ENCODE measurements around the gene LIMS2.

DNA sequence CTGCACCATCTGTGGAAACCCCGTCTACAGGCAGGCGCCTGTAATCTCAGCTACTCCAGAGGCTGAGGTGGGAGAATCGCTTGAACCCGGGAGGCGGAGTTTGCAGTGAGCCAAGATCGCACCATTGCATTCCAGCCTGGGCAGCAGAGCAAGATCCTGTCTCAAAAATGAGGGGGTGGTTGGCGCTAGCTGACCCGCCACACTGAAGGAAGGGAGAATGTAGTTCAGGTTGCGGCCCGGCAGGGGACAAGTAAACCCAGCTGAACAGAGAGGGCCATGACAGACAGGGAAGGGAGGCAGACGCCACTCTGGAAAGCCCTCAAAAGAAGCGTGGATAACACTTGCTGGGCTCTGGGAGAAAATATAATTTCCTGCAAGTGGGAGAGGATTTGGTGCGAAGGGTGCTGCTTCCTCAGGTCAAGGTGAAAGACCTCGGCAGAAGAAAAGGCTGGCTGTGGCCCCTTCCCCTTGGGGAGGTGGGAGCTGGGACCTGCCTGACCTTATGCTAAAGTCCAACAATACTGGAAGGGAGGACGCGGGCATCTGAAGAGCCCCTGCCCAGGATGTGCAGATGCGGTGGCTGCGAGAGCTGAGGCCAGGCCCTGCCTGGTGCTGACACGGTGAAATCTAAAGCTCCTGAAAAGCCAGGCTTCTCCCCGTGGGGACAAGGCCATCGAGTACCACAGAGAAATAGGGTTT, 22.3 kb upstream of the LIMS2 start:
- TF ChIP-seq, protein P1, sequence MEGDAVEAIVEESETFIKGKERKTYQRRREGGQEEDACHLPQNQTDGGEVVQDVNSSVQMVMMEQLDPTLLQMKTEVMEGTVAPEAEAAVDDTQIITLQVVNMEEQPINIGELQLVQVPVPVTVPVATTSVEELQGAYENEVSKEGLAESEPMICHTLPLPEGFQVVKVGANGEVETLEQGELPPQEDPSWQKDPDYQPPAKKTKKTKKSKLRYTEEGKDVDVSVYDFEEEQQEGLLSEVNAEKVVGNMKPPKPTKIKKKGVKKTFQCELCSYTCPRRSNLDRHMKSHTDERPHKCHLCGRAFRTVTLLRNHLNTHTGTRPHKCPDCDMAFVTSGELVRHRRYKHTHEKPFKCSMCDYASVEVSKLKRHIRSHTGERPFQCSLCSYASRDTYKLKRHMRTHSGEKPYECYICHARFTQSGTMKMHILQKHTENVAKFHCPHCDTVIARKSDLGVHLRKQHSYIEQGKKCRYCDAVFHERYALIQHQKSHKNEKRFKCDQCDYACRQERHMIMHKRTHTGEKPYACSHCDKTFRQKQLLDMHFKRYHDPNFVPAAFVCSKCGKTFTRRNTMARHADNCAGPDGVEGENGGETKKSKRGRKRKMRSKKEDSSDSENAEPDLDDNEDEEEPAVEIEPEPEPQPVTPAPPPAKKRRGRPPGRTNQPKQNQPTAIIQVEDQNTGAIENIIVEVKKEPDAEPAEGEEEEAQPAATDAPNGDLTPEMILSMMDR (IDR thresholded peaks at IDR 0.05), result no peak
- no peak for TF ChIP-seq ZFX (IDR thresholded peaks at IDR 0.05; ENCODE audit: borderline replicate concordance)
